ENCODE results near the gene MT1HL1.
"Not testable (repeated sequence)": the region's sequence is repeated elsewhere in the genome, so short reads cannot be mapped to it uniquely, and the experiment has no call there.

Gene MT1HL1

GRCh38 chr1:236978740-236979139, 25.5 kb downstream of the MT1HL1 start:
- DNase-seq (ENCODE audit: low read depth in 3 of 3), result no peak

- DNase-seq (ENCODE audit: low read depth in 3 of 3), result no peak
Measured at GRCh38 chr1:236975461-236975860, 28.8 kb downstream of the MT1HL1 start.

- DNase-seq (ENCODE audit: low read depth in 3 of 3), result not testable (repeated sequence)
Measured at GRCh38 chr1:236974025-236974424, 30.2 kb downstream of the MT1HL1 start.

- no peak for DNase-seq (ENCODE audit: low read depth in 3 of 3)
Measured at GRCh38 chr1:236966636-236967035, 37.6 kb downstream of the MT1HL1 start.

GRCh38 chr1:236963920-236964319, 40.3 kb downstream of the MT1HL1 start:
- DNase-seq (ENCODE audit: low read depth in 3 of 3), result no peak

- DNase-seq (ENCODE audit: low read depth in 3 of 3), result no peak
Measured at GRCh38 chr1:236959112-236959511, 45.1 kb downstream of the MT1HL1 start.

GRCh38 chr1:236957235-236957634, 47.0 kb downstream of the MT1HL1 start:
- no peak for DNase-seq (ENCODE audit: low read depth in 3 of 3)

All from stimulated activated CD4-positive, alpha-beta T cell treated with anti-CD3 and anti-CD28 coated beads, TNF-alpha, amount 100 ng/mL, for 24 hours (primary cell).